ENCODE data around the gene PRTFDC1.

The PRTFDC1 gene

GRCh38 chr10:24900888-24901685 is 51.3 kb downstream of the PRTFDC1 start:
- DNase-seq: no peak

GRCh38 chr10:24899571-24899970 is 52.8 kb downstream of the PRTFDC1 start:
- DNase-seq: no peak

GRCh38 chr10:24898501-24898900 is 53.9 kb downstream of the PRTFDC1 start:
- no peak for DNase-seq

DNA sequence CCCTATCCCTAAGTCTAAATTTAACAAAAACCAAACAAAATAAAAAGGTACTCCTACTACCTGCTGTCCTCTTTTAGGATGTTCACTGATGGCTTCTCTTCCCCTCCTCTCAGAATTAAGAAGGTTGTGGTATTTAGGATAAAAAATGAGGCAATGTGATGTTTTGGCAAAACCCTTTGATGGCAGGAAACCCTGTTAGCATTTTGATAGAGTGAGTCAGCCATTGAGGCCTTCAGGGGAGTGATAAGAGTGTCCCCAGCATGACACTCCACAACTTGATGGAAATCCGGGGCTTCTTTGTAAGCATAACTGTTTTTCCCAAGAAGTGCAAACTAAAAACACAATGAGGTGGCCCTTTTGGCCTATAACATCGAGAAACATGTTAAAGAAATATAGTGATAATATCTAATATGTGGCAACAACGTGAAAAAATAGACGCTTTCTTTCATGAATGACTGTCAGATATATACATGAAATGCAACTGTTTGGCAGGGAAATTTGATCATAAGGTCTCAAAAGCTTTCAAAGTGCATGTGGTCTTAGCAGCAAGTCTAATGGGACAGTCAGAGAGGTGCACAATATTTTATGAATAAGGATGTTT is 55.0 kb downstream of the PRTFDC1 start:
- DNase-seq: no peak

GRCh38 chr10:24894728-24895127 is 57.7 kb downstream of the PRTFDC1 start:
- no peak for DNase-seq

DNA sequence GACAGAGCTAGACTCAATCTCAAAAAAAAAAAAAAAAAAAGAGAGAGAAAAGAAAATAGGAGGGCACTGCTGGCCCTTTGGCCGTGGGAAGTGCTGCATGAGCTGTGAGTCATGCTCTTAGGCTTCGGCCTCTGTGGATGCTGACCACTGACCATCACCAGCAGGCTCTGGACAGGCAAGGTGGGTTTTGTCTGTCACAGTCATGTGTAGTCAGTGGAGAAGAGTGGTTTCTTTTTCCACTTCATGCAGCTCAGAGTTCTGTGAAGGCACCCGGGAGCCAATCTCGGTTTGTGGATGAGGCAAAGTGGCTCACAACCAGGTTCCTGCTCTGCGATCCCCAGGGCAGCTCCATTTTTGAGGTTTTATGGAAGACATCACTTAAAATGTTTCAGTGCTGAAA is 58.1 kb downstream of the PRTFDC1 start:
- no peak for DNase-seq

DNA sequence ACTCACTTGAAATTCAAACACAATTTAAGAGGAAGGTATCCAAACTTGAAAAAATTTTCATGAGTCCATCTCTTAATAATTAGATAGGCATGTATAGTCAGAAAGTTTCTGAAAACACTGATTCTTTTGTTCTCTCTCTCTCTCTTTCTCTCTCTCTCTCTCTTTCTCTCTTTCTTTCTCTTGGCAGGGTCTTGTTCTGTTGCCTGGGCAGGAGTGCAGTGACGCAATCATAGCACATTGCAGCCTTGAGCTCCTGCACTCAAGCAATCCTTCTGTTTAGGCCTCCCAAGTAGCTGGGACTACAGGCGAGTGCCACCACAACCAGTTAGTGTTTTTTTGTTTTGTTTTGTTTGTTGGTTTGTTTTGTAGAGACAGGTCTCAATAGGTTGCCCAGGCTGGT is 59.3 kb downstream of the PRTFDC1 start:
- DNase-seq: no peak

GRCh38 chr10:24891823-24892222 is 60.6 kb downstream of the PRTFDC1 start:
- DNase-seq: no peak

GRCh38 chr10:24889639-24890038 is 62.8 kb downstream of the PRTFDC1 start:
- no peak for DNase-seq

DNA sequence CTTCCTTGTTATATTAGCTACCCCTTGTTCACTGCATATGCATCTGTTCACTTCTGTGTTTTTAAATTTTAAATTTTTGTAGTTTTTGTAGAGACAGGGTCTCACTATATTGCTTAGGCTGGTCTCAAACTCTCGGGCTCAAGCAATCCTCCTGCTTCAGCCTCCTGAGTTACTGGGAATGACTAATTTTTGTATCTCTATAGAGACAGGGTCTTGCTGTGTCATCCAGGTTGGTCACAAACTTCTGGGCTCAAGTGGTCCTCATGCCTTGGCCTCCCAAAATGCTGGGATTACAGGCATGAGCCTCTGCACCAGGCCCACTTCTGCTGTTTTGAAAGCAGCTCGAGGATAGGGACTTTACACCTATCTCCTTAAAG is 64.6 kb downstream of the PRTFDC1 start:
- no peak for DNase-seq

- no peak for DNase-seq
Observed at GRCh38 chr10:24886290-24886680, 66.1 kb downstream of the PRTFDC1 start.

DNA sequence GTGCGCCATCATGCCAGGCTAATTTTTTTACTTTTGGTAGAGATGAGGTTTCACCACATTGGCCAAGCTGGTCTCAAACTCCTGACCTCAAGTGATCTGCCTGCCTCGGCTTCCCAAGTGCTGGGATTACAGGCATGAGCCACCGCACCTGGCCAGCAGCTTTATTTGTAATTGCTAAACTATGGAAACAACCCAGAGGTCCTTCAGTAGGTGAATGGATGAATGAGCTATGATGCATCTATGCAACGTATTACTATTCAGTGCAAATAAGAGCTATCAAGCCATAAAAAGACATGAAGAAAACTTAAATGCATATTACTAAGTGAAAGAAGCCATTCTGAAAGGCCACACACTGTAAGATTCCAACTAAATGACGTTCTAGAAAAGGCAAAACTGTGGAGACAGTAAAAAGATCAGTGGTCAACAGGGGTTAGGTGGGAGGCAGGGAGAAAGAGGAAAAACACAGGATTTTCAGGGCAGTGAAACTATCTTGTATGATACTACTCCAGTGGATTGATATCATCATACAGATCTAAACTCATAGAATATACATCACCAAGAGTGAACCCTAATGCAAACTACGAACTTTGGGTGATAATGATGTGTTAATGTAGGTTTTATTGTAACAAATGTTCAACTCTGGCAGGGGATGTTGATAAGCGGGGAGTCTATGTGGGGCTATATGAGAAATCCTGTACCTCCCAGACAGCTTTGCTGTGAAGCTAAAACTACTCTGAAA is 66.7 kb downstream of the PRTFDC1 start:
- no peak for DNase-seq

GRCh38 chr10:24884793-24885192 is 67.6 kb downstream of the PRTFDC1 start:
- no peak for DNase-seq

GRCh38 chr10:24884316-24884715 is 68.1 kb downstream of the PRTFDC1 start:
- no peak for DNase-seq

DNA sequence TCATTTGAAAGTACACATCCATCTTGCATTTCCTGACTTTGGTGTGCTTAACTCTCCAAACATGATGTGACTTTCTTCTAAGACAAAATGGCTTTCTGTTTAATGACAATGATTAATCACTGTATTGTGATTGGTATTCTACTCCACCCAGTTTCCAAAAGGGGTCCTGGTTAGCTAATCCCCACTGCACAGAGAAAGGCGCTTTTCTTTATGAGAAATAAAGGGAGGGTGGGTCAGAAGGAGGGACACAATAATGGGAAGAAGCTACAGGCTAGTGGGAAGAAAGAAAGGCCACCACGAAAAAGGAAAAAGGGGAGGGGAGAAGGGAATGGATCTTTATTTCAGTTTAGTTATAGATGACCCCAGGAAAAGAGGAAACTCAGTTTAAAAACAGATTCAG is 69.2 kb downstream of the PRTFDC1 start:
- DNase-seq: no peak

GRCh38 chr10:24882047-24882698 is 70.2 kb downstream of the PRTFDC1 start:
- DNase-seq: no peak

DNA sequence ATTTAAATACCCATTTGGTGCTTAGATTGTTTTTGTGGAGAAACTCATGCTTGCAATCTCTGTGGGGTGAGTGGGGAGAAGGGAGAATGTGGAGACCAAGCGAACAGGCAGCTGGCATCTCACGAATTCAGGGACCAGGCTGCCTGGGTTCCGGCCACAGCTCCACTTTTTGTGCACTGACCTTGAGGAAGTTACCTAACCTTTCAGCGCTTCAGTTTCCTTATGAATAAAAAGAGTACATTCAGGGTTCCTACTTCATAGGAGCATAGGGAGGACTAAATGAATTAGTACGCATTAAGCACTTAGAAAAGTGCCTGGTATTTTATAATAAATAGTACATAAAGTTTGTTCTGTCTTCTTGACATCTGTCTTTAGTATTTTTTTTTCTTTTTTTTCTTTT is 72.5 kb downstream of the PRTFDC1 start:
- no peak for DNase-seq

DNA sequence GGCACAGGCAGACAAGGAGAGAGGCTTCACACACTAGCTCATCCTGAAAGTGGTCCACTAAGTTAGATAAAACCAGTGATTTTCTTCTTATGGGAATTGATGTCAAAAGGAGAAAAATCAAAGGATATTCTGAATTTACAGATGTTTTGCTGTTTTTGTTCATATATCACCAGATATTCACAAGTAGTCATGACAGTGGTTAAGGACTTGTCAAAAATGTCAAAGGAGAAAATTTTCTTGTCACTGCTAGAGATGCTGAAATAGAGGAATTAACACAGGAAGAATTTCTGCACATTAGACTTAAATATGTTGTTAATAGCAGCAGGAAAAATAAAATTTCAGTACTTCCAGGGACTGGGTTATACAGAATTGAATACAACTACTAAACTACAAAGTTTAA is 78.3 kb downstream of the PRTFDC1 start:
- no peak for DNase-seq

- DNase-seq: no peak
Observed at GRCh38 chr10:24873281-24873683, 79.1 kb downstream of the PRTFDC1 start.

DNA sequence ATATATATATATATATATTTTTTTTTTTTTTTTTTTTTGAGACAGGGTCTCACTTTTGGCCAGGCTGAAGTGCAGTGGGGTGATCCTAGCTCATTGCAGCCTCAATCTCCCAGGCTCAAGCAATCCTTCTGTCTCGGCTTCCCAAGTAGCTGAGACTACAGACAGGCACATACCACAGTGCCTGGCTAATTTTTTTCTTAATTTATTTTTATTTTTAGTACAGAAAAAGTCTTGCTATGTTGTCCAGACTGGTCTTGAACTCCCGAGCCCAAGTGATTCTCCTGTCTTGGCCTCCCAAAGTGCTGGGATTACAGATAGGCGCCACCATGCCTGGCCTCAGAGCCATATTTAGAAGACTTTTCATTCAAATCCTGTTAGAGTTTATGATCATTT is 79.6 kb downstream of the PRTFDC1 start:
- no peak for DNase-seq

DNA sequence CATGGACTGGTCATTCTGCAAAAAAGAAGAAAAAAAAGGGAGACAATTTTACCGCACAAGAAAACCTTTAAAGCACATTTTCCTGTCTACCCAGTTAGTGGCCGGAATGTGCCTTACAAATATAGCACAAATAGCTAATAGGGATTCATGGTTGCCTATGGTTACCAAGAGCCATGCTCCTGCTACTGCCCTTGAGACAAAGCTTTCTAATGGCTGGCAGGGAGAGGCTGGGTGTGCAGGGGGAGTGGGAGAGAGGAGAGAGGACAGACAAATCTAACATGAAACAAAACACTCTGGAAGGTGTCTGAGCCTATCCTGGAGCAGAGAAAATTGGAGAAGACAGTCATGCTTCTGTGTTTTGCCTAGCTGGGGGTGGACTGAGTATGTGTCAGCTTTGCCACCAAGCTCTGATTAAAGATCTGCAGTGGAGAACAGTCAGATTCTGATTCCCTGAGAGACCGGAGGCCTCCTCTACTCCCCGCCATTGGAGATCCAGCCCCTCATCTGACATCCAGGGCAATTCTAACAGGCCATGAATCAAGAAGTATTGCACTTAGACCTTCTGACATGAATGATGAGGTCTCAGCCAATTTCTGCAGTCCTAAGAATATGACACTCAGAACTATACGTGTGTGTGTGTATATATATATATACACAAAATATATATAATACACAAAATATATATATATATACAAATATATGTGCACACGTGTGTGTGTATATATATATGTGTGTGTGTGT is 80.2 kb downstream of the PRTFDC1 start:
- no peak for DNase-seq

DNA sequence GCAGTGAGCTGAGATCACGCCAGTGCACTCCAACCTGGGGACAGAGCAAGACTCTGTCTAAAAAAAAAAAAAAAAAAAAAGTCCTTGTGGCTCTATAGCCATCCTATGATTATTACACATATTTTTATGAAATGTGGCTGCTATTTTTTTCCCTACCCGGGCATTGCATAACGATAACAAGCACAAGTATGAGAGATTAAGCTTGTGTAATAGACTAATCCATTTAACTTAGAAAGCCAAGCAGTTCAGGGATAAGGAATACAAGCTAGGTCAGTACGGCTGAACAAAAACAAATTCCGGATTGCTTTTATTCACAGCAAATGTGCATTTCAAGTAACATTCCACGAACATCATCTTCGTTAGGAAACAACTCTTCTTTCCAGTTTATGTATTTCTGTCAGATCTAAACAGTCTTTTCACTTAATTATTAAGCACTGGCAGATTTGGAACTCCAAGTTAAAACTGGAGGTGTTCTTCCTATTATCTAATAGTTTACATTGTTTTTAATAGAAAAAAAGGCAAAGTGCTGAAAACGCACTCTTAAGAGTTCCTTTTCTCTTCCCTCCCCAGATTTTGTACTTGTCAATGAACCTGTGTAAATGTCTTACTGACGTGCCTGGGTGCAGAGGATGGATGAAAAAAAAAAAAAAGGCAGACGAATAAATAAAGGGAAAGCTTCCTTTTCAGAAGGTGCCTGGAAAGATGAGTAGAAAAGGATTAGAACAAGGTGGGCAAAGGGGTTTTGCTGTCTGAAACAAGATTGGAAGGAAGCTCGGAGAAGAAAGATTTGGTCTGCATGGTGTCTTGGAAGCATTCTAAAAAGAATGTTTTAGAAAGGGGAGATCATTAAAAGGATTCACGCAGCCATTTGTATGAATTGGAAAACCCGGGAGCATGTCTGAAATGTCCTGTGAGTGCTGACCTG is 81.1 kb downstream of the PRTFDC1 start:
- no peak for DNase-seq
